HEK293T (cell line): ENCODE results near the gene PRR9.

Experiments
- ARNT ChIP-seq: fragments of 450-650 bp; IDR thresholded peaks from 2 replicates; pipeline ENCODE4 v1.6.1; 2017; ENCODE audit warnings: mild to moderate bottlenecking
- BHLHE40 ChIP-seq: fragments of 450-650 bp; IDR thresholded peaks from 2 replicates; pipeline ENCODE4 v1.6.1; 2016; ENCODE audit warnings: mild to moderate bottlenecking, moderate library complexity, borderline replicate concordance
- ELF4 ChIP-seq: fragments of 450-650 bp; IDR thresholded peaks from 2 replicates; pipeline ENCODE4 v1.6.1; 2017; ENCODE audit warnings: antibody characterized with exemption
- FOXA1 ChIP-seq: fragments of 450-650 bp; IDR thresholded peaks from 2 replicates; pipeline ENCODE4 v1.6.1; 2016; ENCODE audit warnings: mild to moderate bottlenecking
- FOXK2 ChIP-seq: fragments of 450-650 bp; IDR thresholded peaks from 2 replicates; pipeline ENCODE4 v1.6.1; 2016; ENCODE audit warnings: mild to moderate bottlenecking
- FOXM1 ChIP-seq: fragments of 450-650 bp; IDR thresholded peaks from 2 replicates; pipeline ENCODE4 v1.6.1; 2017; ENCODE audit warnings: mild to moderate bottlenecking, borderline replicate concordance
- HDGF ChIP-seq: fragments of 450-650 bp; IDR thresholded peaks from 2 replicates; pipeline ENCODE4 v1.6.1; 2017; ENCODE audit warnings: antibody characterized with exemption, borderline replicate concordance
- L3MBTL2 ChIP-seq: fragments of 450-650 bp; conservative IDR thresholded peaks from 2 replicates; pipeline ENCODE4 v1.6.1; 2016; ENCODE audit warnings: mild to moderate bottlenecking
- NFRKB ChIP-seq: fragments of 450-650 bp; IDR thresholded peaks from 2 replicates; pipeline ENCODE4 v1.6.1; 2016; ENCODE audit warnings: mild to moderate bottlenecking, moderate library complexity
- SP1 ChIP-seq: fragments of 450-650 bp; IDR thresholded peaks from 2 replicates; pipeline ENCODE4 v1.6.1; 2017
- SUZ12 ChIP-seq: fragments of 450-650 bp; IDR thresholded peaks from 2 replicates; pipeline ENCODE4 v1.6.1; 2016; ENCODE audit warnings: mild to moderate bottlenecking
- TARDBP ChIP-seq: fragments of 450-650 bp; IDR thresholded peaks from 2 replicates; pipeline ENCODE4 v1.6.1; 2016
- ZNF384 ChIP-seq: fragments of 450-650 bp; IDR thresholded peaks from 2 replicates; pipeline ENCODE4 v1.6.1; 2016

DNA sequence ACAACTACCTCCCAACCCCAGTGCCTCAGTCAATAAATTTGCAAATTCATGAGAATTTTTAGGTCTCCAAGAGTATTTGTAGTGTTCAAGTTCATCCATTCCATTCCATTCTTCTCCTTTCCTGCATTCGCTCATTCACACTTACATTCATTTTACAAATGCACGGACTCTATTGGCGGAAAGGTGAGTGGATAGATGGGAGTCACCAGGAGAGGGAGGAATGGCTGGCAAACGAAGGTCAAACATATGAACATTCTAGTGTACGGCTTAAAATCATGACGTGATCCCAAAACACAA, 44.6 kb downstream of the PRR9 start:
- TF ChIP-seq BHLHE40 (no peak), SUZ12 (no peak), NFRKB (no peak), SP1 (no peak), HDGF (no peak), ZNF384 (no peak), FOXM1 (no peak), ELF4 (no peak), FOXK2 (no peak), TARDBP (no peak), ARNT (no peak), L3MBTL2 (no peak), FOXA1 (no peak)
